ENCODE data around the gene GZMA. TPM values are rescaled to one million over a fixed set of nuclear protein-coding genes. Genes with fewer than 3 reads are reported as not detected.

GZMA gene
- total and polyA plus RNA-seq, 2 experiments from 2014 or later, result not detected

DNA sequence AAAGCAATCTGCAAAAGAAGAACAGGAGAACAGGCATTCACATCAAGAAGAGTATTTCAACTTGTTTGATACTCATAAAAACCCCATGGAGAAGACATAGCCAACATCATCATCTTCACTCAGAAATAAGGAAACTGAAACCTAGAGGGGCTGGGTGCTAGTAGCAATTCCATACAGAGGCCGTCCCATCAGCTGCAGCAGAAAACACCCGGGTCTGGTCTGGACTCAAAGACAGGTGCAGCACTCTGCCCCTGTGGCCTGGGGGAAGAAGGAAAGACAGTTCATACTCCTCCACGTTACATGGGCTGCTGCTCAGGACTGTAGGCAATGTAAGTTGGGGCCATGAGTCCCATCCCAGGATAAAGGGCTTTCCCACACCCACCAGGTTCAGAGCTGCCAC lies 11.6 kb downstream of the GZMA start (continued):
- TF ChIP-seq, protein P1, sequence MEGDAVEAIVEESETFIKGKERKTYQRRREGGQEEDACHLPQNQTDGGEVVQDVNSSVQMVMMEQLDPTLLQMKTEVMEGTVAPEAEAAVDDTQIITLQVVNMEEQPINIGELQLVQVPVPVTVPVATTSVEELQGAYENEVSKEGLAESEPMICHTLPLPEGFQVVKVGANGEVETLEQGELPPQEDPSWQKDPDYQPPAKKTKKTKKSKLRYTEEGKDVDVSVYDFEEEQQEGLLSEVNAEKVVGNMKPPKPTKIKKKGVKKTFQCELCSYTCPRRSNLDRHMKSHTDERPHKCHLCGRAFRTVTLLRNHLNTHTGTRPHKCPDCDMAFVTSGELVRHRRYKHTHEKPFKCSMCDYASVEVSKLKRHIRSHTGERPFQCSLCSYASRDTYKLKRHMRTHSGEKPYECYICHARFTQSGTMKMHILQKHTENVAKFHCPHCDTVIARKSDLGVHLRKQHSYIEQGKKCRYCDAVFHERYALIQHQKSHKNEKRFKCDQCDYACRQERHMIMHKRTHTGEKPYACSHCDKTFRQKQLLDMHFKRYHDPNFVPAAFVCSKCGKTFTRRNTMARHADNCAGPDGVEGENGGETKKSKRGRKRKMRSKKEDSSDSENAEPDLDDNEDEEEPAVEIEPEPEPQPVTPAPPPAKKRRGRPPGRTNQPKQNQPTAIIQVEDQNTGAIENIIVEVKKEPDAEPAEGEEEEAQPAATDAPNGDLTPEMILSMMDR (conservative IDR thresholded peaks at IDR 0.05; ENCODE audit: low read depth in 2 of 2), result no peak
- TF ChIP-seq ZNF114 (CRISPR knock-in tag; IDR thresholded peaks at IDR 0.05) (no peak), NANOG (IDR thresholded peaks at IDR 0.05; ENCODE audit: borderline replicate concordance) (no peak), CREB1 (CRISPR knock-in tag; IDR thresholded peaks at IDR 0.05; ENCODE audit: low read depth) (no peak), EZH2phosphoT487 (IDR thresholded peaks at IDR 0.05; ENCODE audit: unreplicated experiment) (no peak)
- TF ChIP-seq, protein P2, sequence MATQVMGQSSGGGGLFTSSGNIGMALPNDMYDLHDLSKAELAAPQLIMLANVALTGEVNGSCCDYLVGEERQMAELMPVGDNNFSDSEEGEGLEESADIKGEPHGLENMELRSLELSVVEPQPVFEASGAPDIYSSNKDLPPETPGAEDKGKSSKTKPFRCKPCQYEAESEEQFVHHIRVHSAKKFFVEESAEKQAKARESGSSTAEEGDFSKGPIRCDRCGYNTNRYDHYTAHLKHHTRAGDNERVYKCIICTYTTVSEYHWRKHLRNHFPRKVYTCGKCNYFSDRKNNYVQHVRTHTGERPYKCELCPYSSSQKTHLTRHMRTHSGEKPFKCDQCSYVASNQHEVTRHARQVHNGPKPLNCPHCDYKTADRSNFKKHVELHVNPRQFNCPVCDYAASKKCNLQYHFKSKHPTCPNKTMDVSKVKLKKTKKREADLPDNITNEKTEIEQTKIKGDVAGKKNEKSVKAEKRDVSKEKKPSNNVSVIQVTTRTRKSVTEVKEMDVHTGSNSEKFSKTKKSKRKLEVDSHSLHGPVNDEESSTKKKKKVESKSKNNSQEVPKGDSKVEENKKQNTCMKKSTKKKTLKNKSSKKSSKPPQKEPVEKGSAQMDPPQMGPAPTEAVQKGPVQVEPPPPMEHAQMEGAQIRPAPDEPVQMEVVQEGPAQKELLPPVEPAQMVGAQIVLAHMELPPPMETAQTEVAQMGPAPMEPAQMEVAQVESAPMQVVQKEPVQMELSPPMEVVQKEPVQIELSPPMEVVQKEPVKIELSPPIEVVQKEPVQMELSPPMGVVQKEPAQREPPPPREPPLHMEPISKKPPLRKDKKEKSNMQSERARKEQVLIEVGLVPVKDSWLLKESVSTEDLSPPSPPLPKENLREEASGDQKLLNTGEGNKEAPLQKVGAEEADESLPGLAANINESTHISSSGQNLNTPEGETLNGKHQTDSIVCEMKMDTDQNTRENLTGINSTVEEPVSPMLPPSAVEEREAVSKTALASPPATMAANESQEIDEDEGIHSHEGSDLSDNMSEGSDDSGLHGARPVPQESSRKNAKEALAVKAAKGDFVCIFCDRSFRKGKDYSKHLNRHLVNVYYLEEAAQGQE (IDR thresholded peaks at IDR 0.05; ENCODE audit: unreplicated experiment), result no peak

DNA sequence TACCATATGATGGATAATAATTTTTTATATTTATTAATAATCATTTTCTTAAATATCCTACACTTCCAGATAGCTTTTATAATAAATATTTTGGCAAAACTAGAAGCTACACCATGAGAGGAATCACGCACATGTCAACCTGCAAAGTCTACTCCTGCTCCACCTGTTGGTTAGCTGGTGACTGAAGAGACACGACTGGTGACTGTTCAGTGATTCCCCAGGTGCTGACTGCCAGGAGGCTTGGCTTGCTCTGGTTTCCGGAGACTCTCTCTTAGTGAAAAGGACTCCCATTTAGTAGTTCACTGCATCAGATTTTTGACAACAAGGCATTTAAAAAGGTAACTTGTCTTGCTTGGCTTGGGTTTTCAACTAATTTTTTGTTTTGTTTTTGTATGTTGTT lies 20.9 kb downstream of the GZMA start:
- no peaks in the 10 kb centered on the region for H3F3A ChIP-seq (replicated peaks; ENCODE audit: low read depth)
- H3K9me3 Mint-ChIP-seq, result no peaks in the 10 kb centered on the region
- no peaks in the 10 kb centered on the region for H3K4me1 ChIP-seq (ENCODE audit: insufficient read depth)
- H2AFZ ChIP-seq, result no peak overlapping the region
- peaks cover 10% of the 10 kb centered on the region; the same call in 1 of the 2 replicates for H3K9me2 ChIP-seq (ENCODE audit: insufficient read depth)
- H3K79me2 ChIP-seq (replicated peaks; ENCODE audit: insufficient read depth), result no peaks in the 10 kb centered on the region
- no peaks in the 10 kb centered on the region for H3K36me3 ChIP-seq (ENCODE audit: insufficient read depth)
- H3K27me3 ChIP-seq (ENCODE audit: insufficient read depth), result no peaks in the 10 kb centered on the region
- H3K27ac ChIP-seq (ENCODE audit: low read depth), result no peak overlapping the region
- H3K36me3 Mint-ChIP-seq (ENCODE audit: low read depth), result no peaks in the 10 kb centered on the region
- H3K27ac Mint-ChIP-seq, result no peak overlapping the region
- no peak for DNase-seq (ENCODE audit: low spot score)
- H3K4me1 Mint-ChIP-seq, result peaks cover 5% of the 10 kb centered on the region; the same call in 2 of the 3 replicates
- no peaks in the 10 kb centered on the region for H3K27me3 Mint-ChIP-seq (ENCODE audit: insufficient read depth, low read depth, poor library complexity)
- H3K4me3 ChIP-seq, result no peak overlapping the region
- TF ChIP-seq CREB1 (CRISPR knock-in tag; IDR thresholded peaks at IDR 0.05; ENCODE audit: low read depth) (no peak), JUNB (IDR thresholded peaks at IDR 0.05; ENCODE audit: unreplicated experiment) (no peak), NANOG (IDR thresholded peaks at IDR 0.05; ENCODE audit: borderline replicate concordance) (no peak)
- TF ChIP-seq, protein P1 (conservative IDR thresholded peaks at IDR 0.05; ENCODE audit: low read depth in 2 of 2), result peak in 1 of 2 experiments; percentile 15; a peak in 1 of 4 replicates
- no peaks in the 10 kb centered on the region for H4K20me1 ChIP-seq (replicated peaks; ENCODE audit: insufficient read depth)
- no peak overlapping the region for H3K4me2 ChIP-seq
- no peak overlapping the region for H3K4me3 Mint-ChIP-seq
- ATAC-seq, result no peak
